GM21515 (cell line): ENCODE measurements around the gene PSG1.
"Not testable (repeated sequence)": the region's sequence is repeated elsewhere in the genome, so short reads cannot be mapped to it uniquely, and the experiment has no call there.

Source experiments
- ATAC-seq: cut with Tn5 transposase; IDR thresholded peaks from one replicate; pipeline ENCODE4 v1.9.1; 2021; ENCODE audit not compliant: unreplicated experiment

Gene PSG1

GRCh38 chr19:42879613-42880012 is at the start of gene PSG1:
Gene PSG1, minus strand, starts transcription at chr19:42879713. Its CDS starts 132 bp downstream, at chr19:42879581.
- ATAC-seq, result no peak

GRCh38 chr19:42928896-42929295 is 49.4 kb upstream of the PSG1 start:
- no peak for ATAC-seq

- no peak for ATAC-seq
Observed at GRCh38 chr19:42926781-42927180, 47.3 kb upstream of the PSG1 start.

- ATAC-seq, result not testable (repeated sequence)
Observed at GRCh38 chr19:42923106-42923505, 43.6 kb upstream of the PSG1 start.

- ATAC-seq, result not testable (repeated sequence)
Observed at GRCh38 chr19:42920971-42921370, 41.5 kb upstream of the PSG1 start.

- no peak for ATAC-seq
Observed at GRCh38 chr19:42919757-42920079, 40.2 kb upstream of the PSG1 start.

GRCh38 chr19:42919070-42919756 is 39.7 kb upstream of the PSG1 start:
- ATAC-seq, result not testable (repeated sequence)

GRCh38 chr19:42918377-42919069 is 39.0 kb upstream of the PSG1 start:
- not testable (repeated sequence) for ATAC-seq

GRCh38 chr19:42917634-42918033 is 38.1 kb upstream of the PSG1 start, which contains the start of gene PSG6:
Gene PSG6, minus strand, starts transcription at chr19:42917894. Its CDS starts 102 bp downstream, at chr19:42917792.
- ATAC-seq, result not testable (repeated sequence)

GRCh38 chr19:42916931-42917330 is 37.4 kb upstream of the PSG1 start:
- not testable (repeated sequence) for ATAC-seq

GRCh38 chr19:42913516-42913915 is 34.0 kb upstream of the PSG1 start:
- ATAC-seq, result not testable (repeated sequence)

- not testable (repeated sequence) for ATAC-seq
Observed at GRCh38 chr19:42912941-42913340, 33.4 kb upstream of the PSG1 start.

GRCh38 chr19:42911731-42912130 is 32.2 kb upstream of the PSG1 start:
- not testable (repeated sequence) for ATAC-seq

- ATAC-seq, result not testable (repeated sequence)
Observed at GRCh38 chr19:42906162-42906561, 26.6 kb upstream of the PSG1 start.

GRCh38 chr19:42900561-42900960 is 21.0 kb upstream of the PSG1 start:
- ATAC-seq, result not testable (repeated sequence)

GRCh38 chr19:42899674-42900073 is 20.2 kb upstream of the PSG1 start:
- not testable (repeated sequence) for ATAC-seq

GRCh38 chr19:42899110-42899509 is 19.6 kb upstream of the PSG1 start:
- ATAC-seq, result not testable (repeated sequence)

- ATAC-seq, result not testable (repeated sequence)
Observed at GRCh38 chr19:42898656-42899055, 19.1 kb upstream of the PSG1 start.

- ATAC-seq, result not testable (repeated sequence)
Observed at GRCh38 chr19:42897729-42898128, 18.2 kb upstream of the PSG1 start.

- not testable (repeated sequence) for ATAC-seq
Observed at GRCh38 chr19:42890446-42890845, 10.9 kb upstream of the PSG1 start.

GRCh38 chr19:42887876-42888445 is 8.4 kb upstream of the PSG1 start:
- not testable (repeated sequence) for ATAC-seq

- ATAC-seq, result not testable (repeated sequence)
Observed at GRCh38 chr19:42882730-42883129, 3.2 kb upstream of the PSG1 start.
